Activated naive CD8-positive, alpha-beta T cell (primary cell): ENCODE data around the gene NT5C3A.

Source experiments
- H3K27ac Mint-ChIP-seq: one replicate; pipeline ENCODE4 v1.8.0; 2021; ENCODE audit warnings: mixed read lengths
- H3K27me3 Mint-ChIP-seq: one replicate; pipeline ENCODE4 v1.8.0; 2021; ENCODE audit warnings: mixed read lengths
- H3K36me3 Mint-ChIP-seq: one replicate; pipeline ENCODE4 v1.8.0; 2021; ENCODE audit warnings: mixed read lengths
- H3K4me1 Mint-ChIP-seq: one replicate; pipeline ENCODE4 v1.8.0; 2021; ENCODE audit warnings: low read depth, mixed read lengths
- H3K4me3 Mint-ChIP-seq: one replicate; pipeline ENCODE4 v1.8.0; 2021; ENCODE audit warnings: mild to moderate bottlenecking, mixed read lengths
- H3K9me3 Mint-ChIP-seq: one replicate; pipeline ENCODE4 v1.8.0; 2021; ENCODE audit warnings: low read depth, mixed read lengths

Gene NT5C3A

GRCh38 chr7:33061282-33061937 lies 1.2 kb downstream of the NT5C3A start:
- H3K4me1 Mint-ChIP-seq: peaks cover 41% of the 10 kb centered on the region
- peaks cover 7% of the 10 kb centered on the region for H3K9me3 Mint-ChIP-seq
- H3K27ac Mint-ChIP-seq: peak overlapping the region; percentile 88
- no peaks in the 10 kb centered on the region for H3K27me3 Mint-ChIP-seq
- H3K36me3 Mint-ChIP-seq: peaks cover 14% of the 10 kb centered on the region
- peak overlapping the region; percentile 94 for H3K4me3 Mint-ChIP-seq

- H3K4me1 Mint-ChIP-seq: peaks cover 56% of the 10 kb centered on the region
- no peaks in the 10 kb centered on the region for H3K27me3 Mint-ChIP-seq
- H3K4me3 Mint-ChIP-seq: peak overlapping the region; percentile 15
- H3K9me3 Mint-ChIP-seq: no peaks in the 10 kb centered on the region
- H3K36me3 Mint-ChIP-seq: peaks cover 12% of the 10 kb centered on the region
- H3K27ac Mint-ChIP-seq: peak overlapping the region; percentile 13
Measured at GRCh38 chr7:33059635-33060034, 2.9 kb downstream of the NT5C3A start.

GRCh38 chr7:33055158-33055557 lies 7.4 kb downstream of the NT5C3A start:
- Mint-ChIP-seq H3K4me3 (no peak overlapping the region), H3K9me3 (no peaks in the 10 kb centered on the region), H3K36me3 (peaks cover 12% of the 10 kb centered on the region), H3K4me1 (peaks cover 69% of the 10 kb centered on the region), H3K27ac (peak overlapping the region; percentile 83), H3K27me3 (no peaks in the 10 kb centered on the region)

- Mint-ChIP-seq H3K4me3 (peak overlapping the region; percentile 48), H3K27ac (peak overlapping the region; percentile 83), H3K9me3 (no peaks in the 10 kb centered on the region), H3K36me3 (peaks cover 8% of the 10 kb centered on the region), H3K4me1 (peaks cover 65% of the 10 kb centered on the region), H3K27me3 (no peaks in the 10 kb centered on the region)
Measured at GRCh38 chr7:33054261-33054964, 8.2 kb downstream of the NT5C3A start.

- peak overlapping the region; percentile 25 for H3K4me3 Mint-ChIP-seq
- H3K27ac Mint-ChIP-seq: peak overlapping the region; percentile 83
- peaks cover 5% of the 10 kb centered on the region for H3K36me3 Mint-ChIP-seq
Measured at GRCh38 chr7:33053721-33054120, 8.9 kb downstream of the NT5C3A start.

GRCh38 chr7:33050535-33051318 lies 11.8 kb downstream of the NT5C3A start:
- Mint-ChIP-seq H3K36me3 (peaks cover 3% of the 10 kb centered on the region), H3K27me3 (no peaks in the 10 kb centered on the region), H3K27ac (no peak overlapping the region), H3K4me1 (peaks cover 63% of the 10 kb centered on the region), H3K9me3 (no peaks in the 10 kb centered on the region), H3K4me3 (no peak overlapping the region)

More at GRCh38 chr7:33053721-33054120, 8.9 kb downstream of the NT5C3A start:
- H3K9me3 Mint-ChIP-seq: no peaks in the 10 kb centered on the region
- peaks cover 62% of the 10 kb centered on the region for H3K4me1 Mint-ChIP-seq
- H3K27me3 Mint-ChIP-seq: no peaks in the 10 kb centered on the region

GRCh38 chr7:33048704-33049103 lies 13.9 kb downstream of the NT5C3A start:
- Mint-ChIP-seq H3K4me1 (peaks cover 58% of the 10 kb centered on the region), H3K9me3 (no peaks in the 10 kb centered on the region), H3K27ac (no peak overlapping the region)

GRCh38 chr7:33048257-33048656 lies 14.3 kb downstream of the NT5C3A start:
- peaks cover 59% of the 10 kb centered on the region for H3K4me1 Mint-ChIP-seq

More at GRCh38 chr7:33048704-33049103, 13.9 kb downstream of the NT5C3A start:
- Mint-ChIP-seq H3K36me3 (no peaks in the 10 kb centered on the region), H3K27me3 (no peaks in the 10 kb centered on the region), H3K4me3 (no peak overlapping the region)

GRCh38 chr7:33044986-33045385 lies 17.6 kb downstream of the NT5C3A start:
- Mint-ChIP-seq H3K36me3 (no peaks in the 10 kb centered on the region), H3K27ac (peak overlapping the region; percentile 28), H3K9me3 (no peaks in the 10 kb centered on the region), H3K4me3 (no peak overlapping the region), H3K27me3 (no peaks in the 10 kb centered on the region), H3K4me1 (peaks cover 54% of the 10 kb centered on the region)

More at GRCh38 chr7:33048257-33048656, 14.3 kb downstream of the NT5C3A start:
- no peak overlapping the region for H3K27ac Mint-ChIP-seq
- no peaks in the 10 kb centered on the region for H3K27me3 Mint-ChIP-seq
- no peaks in the 10 kb centered on the region for H3K36me3 Mint-ChIP-seq
- no peaks in the 10 kb centered on the region for H3K9me3 Mint-ChIP-seq
- H3K4me3 Mint-ChIP-seq: no peak overlapping the region

- no peaks in the 10 kb centered on the region for H3K36me3 Mint-ChIP-seq
- H3K27ac Mint-ChIP-seq: peak overlapping the region; percentile 66
- no peaks in the 10 kb centered on the region for H3K27me3 Mint-ChIP-seq
- H3K4me3 Mint-ChIP-seq: no peak overlapping the region
- H3K9me3 Mint-ChIP-seq: no peaks in the 10 kb centered on the region
- H3K4me1 Mint-ChIP-seq: peaks cover 60% of the 10 kb centered on the region
Measured at GRCh38 chr7:33044401-33044718, 18.2 kb downstream of the NT5C3A start.

GRCh38 chr7:33043501-33044400 lies 18.8 kb downstream of the NT5C3A start:
- H3K27ac Mint-ChIP-seq: peak overlapping the region; percentile 66
- peaks cover 61% of the 10 kb centered on the region for H3K4me1 Mint-ChIP-seq

GRCh38 chr7:33041631-33042428 lies 20.7 kb downstream of the NT5C3A start:
- Mint-ChIP-seq H3K4me1 (peaks cover 61% of the 10 kb centered on the region), H3K27ac (no peak overlapping the region)

More at GRCh38 chr7:33043501-33044400, 18.8 kb downstream of the NT5C3A start:
- H3K36me3 Mint-ChIP-seq: no peaks in the 10 kb centered on the region
- H3K27me3 Mint-ChIP-seq: no peaks in the 10 kb centered on the region
- no peak overlapping the region for H3K4me3 Mint-ChIP-seq
- H3K9me3 Mint-ChIP-seq: no peaks in the 10 kb centered on the region

GRCh38 chr7:33040803-33041516 lies 21.6 kb downstream of the NT5C3A start:
- peak overlapping the region; percentile 83 for H3K4me3 Mint-ChIP-seq
- H3K27me3 Mint-ChIP-seq: no peaks in the 10 kb centered on the region
- no peaks in the 10 kb centered on the region for H3K36me3 Mint-ChIP-seq

More at GRCh38 chr7:33041631-33042428, 20.7 kb downstream of the NT5C3A start:
- no peaks in the 10 kb centered on the region for H3K9me3 Mint-ChIP-seq
- no peaks in the 10 kb centered on the region for H3K36me3 Mint-ChIP-seq
- no peak overlapping the region for H3K4me3 Mint-ChIP-seq
- no peaks in the 10 kb centered on the region for H3K27me3 Mint-ChIP-seq

More at GRCh38 chr7:33040803-33041516, 21.6 kb downstream of the NT5C3A start:
- Mint-ChIP-seq H3K4me1 (peaks cover 64% of the 10 kb centered on the region), H3K9me3 (no peaks in the 10 kb centered on the region), H3K27ac (peak overlapping the region; percentile 85)
